Activated T-cell treated with anti-CD3 and anti-CD28 coated beads, Interleukin-2, amount 50 U/mL, for 72 hours (primary cell): ENCODE measurements around the gene NOP16. TPM values are rescaled to one million over a fixed set of nuclear protein-coding genes. Genes with fewer than 3 reads are reported as not detected.

Experiments
- total RNA-seq, 2 donors: library from RNA; stranded (reverse); gene quantifications; one replicate each; pipeline ENCODE4 v1.2.3, GENCODE V29; 2022

The NOP16 gene
- total RNA-seq, 2 donors from 2014 or later, result 41.8 to 42.3 TPM

Other genes starting within 250 kb of the NOP16 start
- gene SIMC1, start 150.2 kb downstream of the NOP16 start, total RNA-seq, result 10 to 100 TPM; 23.2 to 25.5 TPM
- 10 to 100 TPM; 56.7 to 59.0 TPM for gene KIAA1191, start 26.8 kb downstream of the NOP16 start, total RNA-seq
- 10 to 100 TPM in 1 of 2 donors, 1 to 10 TPM in 1; 7.5 to 14.0 TPM for gene ARL10, start 23.1 kb downstream of the NOP16 start, total RNA-seq
- gene HIGD2A, start 153 bp upstream of the NOP16 start, total RNA-seq, result 100 to 1,000 TPM; 109 to 135 TPM
- 10 to 100 TPM; 38.1 to 41.9 TPM for gene CLTB, start 27.9 kb upstream of the NOP16 start, total RNA-seq
- gene FAF2, start 59.8 kb upstream of the NOP16 start, total RNA-seq, result 10 to 100 TPM; 44.8 to 45.0 TPM
- 10 to 100 TPM; 93.0 to 93.6 TPM for gene RNF44, start 148.8 kb upstream of the NOP16 start, total RNA-seq
- under 1 TPM; 0.67 to 0.81 TPM for gene CDHR2, start 160.7 kb upstream of the NOP16 start, total RNA-seq
- 1 to 10 TPM; 1.4 to 2.0 TPM for gene GPRIN1, start 221.6 kb upstream of the NOP16 start, total RNA-seq
- gene SNCB, start 241.9 kb upstream of the NOP16 start, total RNA-seq, result under 1 TPM in 1 of 2 donors, not detected in 1; 0.81 TPM
- not detected for gene EIF4E1B, start 242.1 kb upstream of the NOP16 start, total RNA-seq